ENCODE measurements around the gene NAA20. TPM values are rescaled to one million over a fixed set of nuclear protein-coding genes. Genes with fewer than 3 reads are reported as not detected.

Gene NAA20
- total and polyA plus RNA-seq, 2 of the 4 experiments (the other 2 are of a cell fraction), result 35.7 to 58.8 TPM

GRCh38 chr20:20009784-20010253, 7.3 kb upstream of the NAA20 start:
- Histone ChIP-seq H2BK5ac (ENCODE audit: low read depth, low read length, poor library complexity, severe bottlenecking) (no peak overlapping the region), H3K9me3 (ENCODE audit: control insufficient read depth, insufficient read depth, low read length) (no peaks in the 10 kb centered on the region), H2AFZ (replicated peaks; ENCODE audit: low read length, poor library complexity) (peak overlapping the region; percentile 12), H3K56ac (ENCODE audit: extremely low read depth, insufficient read depth, low read length) (no peak overlapping the region), H3K9me1 (ENCODE audit: insufficient read depth, low read length) (peaks cover 7% of the 10 kb centered on the region), H4K91ac (ENCODE audit: insufficient read depth, low read depth, low read length) (no peak overlapping the region), H2AK9ac (replicated peaks; ENCODE audit: low read depth, low read length, poor library complexity) (no peak overlapping the region), H3K27ac (ENCODE audit: insufficient read depth, low read length) (no peak overlapping the region; the same call in 1 of the 2 replicates), H4K5ac (ENCODE audit: low read depth, low read length) (0 out of 2 replicates have a peak overlapping the region, but pooled peaks have one; percentile 48), H3K23ac (ENCODE audit: low read depth, low read length) (peak overlapping the region; percentile 8; the same call in 1 of the 2 replicates), H3K79me1 (ENCODE audit: low read depth in 1 of 2, low read length in 2 of 2) (peaks cover 0 to 9% of the 10 kb centered on the region in 2 experiments; a peak in 1 of 4 replicates), H3K9ac (ENCODE audit: low read depth, low read length) (no peak overlapping the region), H2BK20ac (ENCODE audit: low read depth, low read length) (no peak overlapping the region), H3K4me1 (ENCODE audit: control insufficient read depth, insufficient read depth, low read length) (peaks cover 8% of the 10 kb centered on the region), H3K4me3 (ENCODE audit: insufficient read depth, low read depth, low read length) (no peak overlapping the region), H3K4ac (ENCODE audit: low read depth, low read length) (no peak overlapping the region; the same call in 1 of the 2 replicates), H3K18ac (ENCODE audit: low read depth, low read length) (peak overlapping the region; percentile 68; the same call in 1 of the 2 replicates), H3K27me3 (ENCODE audit: control insufficient read depth, insufficient read depth, low read length) (no peaks in the 10 kb centered on the region), H3K4me2 (ENCODE audit: low read depth, low read length) (no peak overlapping the region; the same call in 1 of the 2 replicates), H2BK15ac (ENCODE audit: low read depth, low read length) (no peak overlapping the region; the same call in 2 of the 3 replicates), H2BK120ac (ENCODE audit: low read depth, low read length) (no peak overlapping the region), H3K14ac (replicated peaks; ENCODE audit: low read depth, low read length) (no peak overlapping the region), H3K36me3 (ENCODE audit: control insufficient read depth, insufficient read depth, low read length) (peaks cover under 1% of the 10 kb centered on the region; the same call in 1 of the 2 replicates), H2AK5ac (ENCODE audit: low read depth, low read length) (peak overlapping the region; percentile 36; the same call in 1 of the 2 replicates), H4K8ac (ENCODE audit: low read depth in 2 of 2, low read length in 2 of 2) (no peak overlapping the region), H4K20me1 (ENCODE audit: insufficient read depth, low read length) (no peaks in the 10 kb centered on the region)
- BruUV-seq (replicated peaks), result no TSS peak
- ATAC-seq (ENCODE audit: low read depth) (no peak), DNase-seq (no peak)
- in situ Hi-C loops (cut with MboI; ENCODE audit: low sequenced_read_pairs) (no loop called here), dilution Hi-C loops (cut with HindIII; ENCODE audit: low sequenced_read_pairs, unreplicated experiment) (no loop called here), intact Hi-C loops (cut with micrococcal nuclease) (loop anchor here (2.0 to 5.0 kb wide), 2 partner anchors 107 to 318 kb away; no protein-coding TSS in a partner anchor)
- POLR2A ChIA-PET (ENCODE audit: unreplicated experiment), result no interaction called here
- CTCF ChIA-PET, result no interaction called here
- TF ChIP-seq MXI1 (IDR thresholded peaks at IDR 0.05; ENCODE audit: borderline replicate concordance, low read depth, low read length), result no peak
- no peak for TF ChIP-seq CHD1 (IDR thresholded peaks at IDR 0.05; ENCODE audit: low read depth, low read length)
- TF ChIP-seq MAZ (IDR thresholded peaks at IDR 0.05; ENCODE audit: borderline replicate concordance, low read depth, low read length), result no peak
- no peak for TF ChIP-seq CTCF (conservative IDR thresholded peaks at IDR 0.05; ENCODE audit: low read depth, low read length)
- no peak for TF ChIP-seq NFE2L2 (IDR thresholded peaks at IDR 0.05; ENCODE audit: low read depth, low read length)
- no peak for TF ChIP-seq CEBPB (IDR thresholded peaks at IDR 0.05; ENCODE audit: low read depth, low read length)
- no peak for TF ChIP-seq POLR2A (IDR thresholded peaks at IDR 0.05; ENCODE audit: low read depth, low read length)
- TF ChIP-seq RAD21 (IDR thresholded peaks at IDR 0.05; ENCODE audit: low read length), result no peak
- no peak for TF ChIP-seq FOS (IDR thresholded peaks at IDR 0.05; ENCODE audit: low read depth, low read length)
- TF ChIP-seq BHLHE40 (IDR thresholded peaks at IDR 0.05; ENCODE audit: low read depth, low read length), result no peak
- TF ChIP-seq SMC3 (IDR thresholded peaks at IDR 0.05; ENCODE audit: low read depth, low read length), result no peak
- TF ChIP-seq MAFK (IDR thresholded peaks at IDR 0.05; ENCODE audit: low read depth, low read length), result no peak
- TF ChIP-seq RCOR1 (IDR thresholded peaks at IDR 0.05; ENCODE audit: insufficient replicate concordance, low read length), result no peak
- TF ChIP-seq ELK1 (IDR thresholded peaks at IDR 0.05; ENCODE audit: borderline replicate concordance, low read depth, low read length), result no peak
- no peak for TF ChIP-seq USF2 (IDR thresholded peaks at IDR 0.05; ENCODE audit: low read depth, low read length)
- no peak for TF ChIP-seq RFX5 (IDR thresholded peaks at IDR 0.05; ENCODE audit: low read depth, low read length)
- WGBS, 2 experiments (ENCODE audit: extremely low coverage in 2 of 2, insufficient read length in 1 of 2), result 48% methylated on average over 4 of the region's 14 CpGs; no CpG with 5 or more reads in 1 of the 2 experiments
